ENCODE measurements around the gene PKP3. TPM values are rescaled to one million over a fixed set of nuclear protein-coding genes. Genes with fewer than 3 reads are reported as not detected.
A peak's percentile ranks its signal among the peaks of the same experiment; 100 is the strongest.
"Not testable (repeated sequence)": the region's sequence is repeated elsewhere in the genome, so short reads cannot be mapped to it uniquely, and the experiment has no call there.

PKP3 gene, protein sequence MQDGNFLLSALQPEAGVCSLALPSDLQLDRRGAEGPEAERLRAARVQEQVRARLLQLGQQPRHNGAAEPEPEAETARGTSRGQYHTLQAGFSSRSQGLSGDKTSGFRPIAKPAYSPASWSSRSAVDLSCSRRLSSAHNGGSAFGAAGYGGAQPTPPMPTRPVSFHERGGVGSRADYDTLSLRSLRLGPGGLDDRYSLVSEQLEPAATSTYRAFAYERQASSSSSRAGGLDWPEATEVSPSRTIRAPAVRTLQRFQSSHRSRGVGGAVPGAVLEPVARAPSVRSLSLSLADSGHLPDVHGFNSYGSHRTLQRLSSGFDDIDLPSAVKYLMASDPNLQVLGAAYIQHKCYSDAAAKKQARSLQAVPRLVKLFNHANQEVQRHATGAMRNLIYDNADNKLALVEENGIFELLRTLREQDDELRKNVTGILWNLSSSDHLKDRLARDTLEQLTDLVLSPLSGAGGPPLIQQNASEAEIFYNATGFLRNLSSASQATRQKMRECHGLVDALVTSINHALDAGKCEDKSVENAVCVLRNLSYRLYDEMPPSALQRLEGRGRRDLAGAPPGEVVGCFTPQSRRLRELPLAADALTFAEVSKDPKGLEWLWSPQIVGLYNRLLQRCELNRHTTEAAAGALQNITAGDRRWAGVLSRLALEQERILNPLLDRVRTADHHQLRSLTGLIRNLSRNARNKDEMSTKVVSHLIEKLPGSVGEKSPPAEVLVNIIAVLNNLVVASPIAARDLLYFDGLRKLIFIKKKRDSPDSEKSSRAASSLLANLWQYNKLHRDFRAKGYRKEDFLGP
- 1 to 10 TPM in 1 of 4 donors, under 1 TPM in 1, not detected in 2; 0.55 to 1.3 TPM for total RNA-seq

GRCh38 chr11:394034-394857, at the start of gene PKP3:
PKP3 (plus strand) TSS chr11:394209; CDS start chr11:394293, 84 bp downstream.
- intact Hi-C loops (cut with DNase I; ENCODE audit: low total_unique reads) (no loop called here), in situ Hi-C loops (cut with MboI; ENCODE audit: low sequenced_read_pairs in 4 of 4) (no loop called here)
- peaks cover 10 to 46% (median 19%) of the 10 kb centered on the region in 3 donors for H3K27me3 ChIP-seq
- TF ChIP-seq, protein P1, sequence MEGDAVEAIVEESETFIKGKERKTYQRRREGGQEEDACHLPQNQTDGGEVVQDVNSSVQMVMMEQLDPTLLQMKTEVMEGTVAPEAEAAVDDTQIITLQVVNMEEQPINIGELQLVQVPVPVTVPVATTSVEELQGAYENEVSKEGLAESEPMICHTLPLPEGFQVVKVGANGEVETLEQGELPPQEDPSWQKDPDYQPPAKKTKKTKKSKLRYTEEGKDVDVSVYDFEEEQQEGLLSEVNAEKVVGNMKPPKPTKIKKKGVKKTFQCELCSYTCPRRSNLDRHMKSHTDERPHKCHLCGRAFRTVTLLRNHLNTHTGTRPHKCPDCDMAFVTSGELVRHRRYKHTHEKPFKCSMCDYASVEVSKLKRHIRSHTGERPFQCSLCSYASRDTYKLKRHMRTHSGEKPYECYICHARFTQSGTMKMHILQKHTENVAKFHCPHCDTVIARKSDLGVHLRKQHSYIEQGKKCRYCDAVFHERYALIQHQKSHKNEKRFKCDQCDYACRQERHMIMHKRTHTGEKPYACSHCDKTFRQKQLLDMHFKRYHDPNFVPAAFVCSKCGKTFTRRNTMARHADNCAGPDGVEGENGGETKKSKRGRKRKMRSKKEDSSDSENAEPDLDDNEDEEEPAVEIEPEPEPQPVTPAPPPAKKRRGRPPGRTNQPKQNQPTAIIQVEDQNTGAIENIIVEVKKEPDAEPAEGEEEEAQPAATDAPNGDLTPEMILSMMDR (IDR thresholded peaks at IDR 0.05 in 4 of 5, conservative IDR thresholded peaks at IDR 0.05 in 1 of 5) = no peak
- TF ChIP-seq POLR2A (IDR thresholded peaks at IDR 0.05) = no peak
- peak within 1 kb of the TSS in 1 of 4 donors; percentile 34 for H3K27ac ChIP-seq
- DNase-seq (no peak), ATAC-seq (peak in 1 of 2 donors; percentile 27)
- peaks cover 0 to 4% of the 10 kb centered on the region in 2 donors for H3K4me1 ChIP-seq
- no peaks in the 10 kb centered on the region for H3K36me3 ChIP-seq
- no peak within 1 kb of the TSS for H3K4me3 ChIP-seq
- H3K9me3 ChIP-seq = no peaks in the 10 kb centered on the region

- Histone ChIP-seq H3K4me3 (no peak overlapping the region), H3K27me3 (no peaks in the 10 kb centered on the region), H3K27ac (no peak overlapping the region), H3K36me3 (no peaks in the 10 kb centered on the region), H3K9me3 (no peaks in the 10 kb centered on the region), H3K4me1 (no peaks in the 10 kb centered on the region)
- TF ChIP-seq, protein P1 (IDR thresholded peaks at IDR 0.05 in 4 of 5, conservative IDR thresholded peaks at IDR 0.05 in 1 of 5) = no peak
- TF ChIP-seq POLR2A (IDR thresholded peaks at IDR 0.05) = no peak
- intact Hi-C loops (cut with DNase I; ENCODE audit: low total_unique reads) = no loop called here
- no peak for ATAC-seq
- no peak for DNase-seq
- in situ Hi-C loops (cut with MboI; ENCODE audit: low sequenced_read_pairs in 4 of 4) = no loop called here
These were observed 49.0 kb upstream of the PKP3 start for GRCh38 chr11:344836-345578.

- no peak for DNase-seq
- H3K9me3 ChIP-seq = no peaks in the 10 kb centered on the region
- intact Hi-C loops (cut with DNase I; ENCODE audit: low total_unique reads) = no loop called here
- no peak overlapping the region for H3K27ac ChIP-seq
- H3K4me3 ChIP-seq = no peak overlapping the region
- in situ Hi-C loops (cut with MboI; ENCODE audit: low sequenced_read_pairs in 4 of 4) = no loop called here
- no peaks in the 10 kb centered on the region for H3K36me3 ChIP-seq
- ATAC-seq = no peak
- no peaks in the 10 kb centered on the region for H3K4me1 ChIP-seq
- TF ChIP-seq, protein P1 (IDR thresholded peaks at IDR 0.05 in 4 of 5, conservative IDR thresholded peaks at IDR 0.05 in 1 of 5) = no peak
- no peak for TF ChIP-seq POLR2A (IDR thresholded peaks at IDR 0.05)
- no peaks in the 10 kb centered on the region for H3K27me3 ChIP-seq
These were observed 47.5 kb upstream of the PKP3 start for GRCh38 chr11:346529-346928.

DNA sequence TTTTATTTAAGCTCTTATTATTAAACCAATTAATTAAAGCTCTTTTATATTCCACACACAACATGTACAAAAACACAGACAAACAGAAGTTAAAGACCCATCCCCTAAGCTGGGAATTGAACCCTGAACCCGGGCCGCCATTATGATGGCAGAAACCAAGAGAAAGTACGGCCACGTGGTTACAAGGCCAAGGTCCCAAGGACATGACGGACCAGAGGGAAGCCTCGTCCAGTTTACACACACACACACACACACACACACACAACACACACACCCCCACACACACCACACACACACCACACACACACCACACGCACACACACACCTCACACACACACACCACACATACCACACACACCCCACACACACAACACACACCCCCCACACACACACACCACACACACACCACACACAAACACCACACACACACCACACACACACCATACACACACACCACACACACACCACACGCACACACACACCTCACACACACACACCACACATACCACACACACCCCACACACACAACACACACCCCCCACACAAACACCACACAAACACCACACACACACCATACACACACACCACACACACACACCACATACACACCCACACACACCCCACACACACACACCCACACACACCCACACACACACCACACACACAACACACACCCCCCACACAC, 44.6 kb upstream of the PKP3 start:
- in situ Hi-C loops (cut with MboI; ENCODE audit: low sequenced_read_pairs in 4 of 4); H3K27ac ChIP-seq; H3K36me3 ChIP-seq; DNase-seq; H3K27me3 ChIP-seq; H3K9me3 ChIP-seq; ATAC-seq; H3K4me3 ChIP-seq; intact Hi-C loops (cut with DNase I; ENCODE audit: low total_unique reads): not testable (repeated sequence)
- peaks cover 16 to 22% of the 10 kb centered on the region in 2 donors for H3K4me1 ChIP-seq

DNA sequence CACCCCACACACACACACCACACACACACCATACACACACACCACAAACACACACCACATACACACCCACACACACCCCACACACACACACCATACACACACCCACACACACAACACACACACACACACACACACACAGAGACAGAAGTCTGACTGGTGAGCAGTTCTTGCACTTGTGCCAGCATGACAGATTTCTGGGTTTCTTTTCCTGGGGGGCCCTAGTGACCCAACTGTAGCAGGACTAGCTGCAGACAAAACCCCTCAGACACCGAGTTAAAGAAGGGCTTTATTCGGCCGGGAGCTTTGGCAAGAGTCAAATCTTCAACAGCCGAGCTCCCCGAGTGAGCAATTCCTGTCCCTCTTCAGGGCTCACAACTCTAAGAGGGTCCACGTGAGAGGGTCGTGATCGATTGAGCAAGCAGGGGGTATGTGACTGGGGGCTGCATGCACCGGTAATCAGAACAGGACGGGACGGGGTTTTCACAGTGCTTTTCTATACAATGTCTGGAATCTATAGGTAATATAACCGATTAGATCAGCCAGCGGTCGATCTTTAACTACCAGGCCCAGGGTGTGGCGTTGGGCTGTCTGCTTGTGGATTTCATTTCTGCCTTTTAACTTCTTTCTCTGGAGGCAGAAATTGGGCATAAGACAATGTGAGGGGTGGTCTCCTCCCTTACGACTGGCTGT, 43.8 kb upstream of the PKP3 start:
- H3K9me3 ChIP-seq, H3K27me3 ChIP-seq, DNase-seq, H3K36me3 ChIP-seq, H3K4me3 ChIP-seq, ATAC-seq: not testable (repeated sequence)
- intact Hi-C loops (cut with DNase I; ENCODE audit: low total_unique reads) (loop anchor here (5.0 to 10.0 kb wide), 2 partner anchors 95 to 143 kb away; partner anchors contain the start of genes BET1L and RIC8A), in situ Hi-C loops (cut with MboI; ENCODE audit: low sequenced_read_pairs in 4 of 4) (loop anchor here in 2 of 4 donors (5.0 to 10.0 kb wide), 2 partner anchors 38 to 45 kb away; partner anchors contain the start of genes IFITM1 (in 1 of the 2) and IFITM2 (in 1 of the 2))
- peaks cover 17 to 23% of the 10 kb centered on the region in 2 donors for H3K4me1 ChIP-seq
- peak overlapping the region in 2 of 4 donors; percentile 5 to 26 for H3K27ac ChIP-seq
